HepG2 (cell line): ENCODE measurements around the gene CS. TPM values are rescaled to one million over a fixed set of nuclear protein-coding genes. Genes with fewer than 3 reads are reported as not detected.

Source experiments
- ATAC-seq: fragments of 200-7000 bp; cut with Tn5 transposase; 3 replicates; pipeline ENCODE4 v1.9.1; 2020; ENCODE audit warnings: mild to moderate bottlenecking, moderate library complexity
- BruUV-seq: library from RNA; stranded (reverse); fragments of 400-500 nt; replicated peaks from 2 replicates; lab custom pipeline; 2021; lab: Mats Ljungman, UMichigan
- CTCF ChIA-PET: fragments of 300-600 bp; formaldehyde crosslinking; extraction: SDS; loops from one replicate; lab custom pipeline; 2021; ENCODE audit warnings: low total read pairs, inconsistent platforms, low intra/inter-chr PET ratio; lab: Yijun Ruan, JAX
- POLR2A ChIA-PET: fragments of 350-600 bp; sonication (Branson Sonifier 250); formaldehyde crosslinking; loops from one replicate; lab custom pipeline; 2020; ENCODE audit warnings: antibody characterized with exemption, inconsistent platforms; lab: Yijun Ruan, JAX
- DNase-seq: peaks from one replicate; pipeline ENCODE4 v3.0.0-alpha.2; 2015; ENCODE audit warnings: low spot score
- FAIRE-seq: peaks from 3 replicates; lab custom pipeline; 2011; peaks lifted over from hg19 to GRCh38; lab: Jason Lieb, UNC
- H2AFZ ChIP-seq: one replicate; pipeline ENCODE4 v1.6.1; 2011; ENCODE audit warnings: low read length, inconsistent platforms
- H3K27ac ChIP-seq: fragments of 300-600 bp; 3 replicates; pipeline ENCODE4 v1.8.0; 2011; ENCODE audit warnings: mixed run types, mild to moderate bottlenecking, mixed read lengths, low read length, inconsistent platforms; ENCODE audit not compliant: insufficient read depth; ENCODE audit errors: extremely low read length
- H3K27me3 ChIP-seq, 2 experiments: fragments of 200-600 bp in 1 of 2; 2 replicates in 1 of 2; 3 replicates in 1 of 2; pipeline versions ENCODE4 v1.6.0 to v1.8.0; 2011; ENCODE audit warnings: low read length in 2 of 2, mild to moderate bottlenecking in 2 of 2, moderate library complexity in 2 of 2, inconsistent platforms in 1 of 2; ENCODE audit not compliant: insufficient read depth in 2 of 2, control insufficient read depth in 1 of 2
- H3K36me3 ChIP-seq, 2 experiments: fragments of 200-600 bp in 1 of 2; replicated peaks in 1 of 2; 2 replicates in 1 of 2; 3 replicates in 1 of 2; pipeline versions ENCODE4 v1.5.1 to v1.8.0; 2011; ENCODE audit warnings: low read length in 2 of 2, inconsistent platforms in 1 of 2; ENCODE audit not compliant: insufficient read depth in 2 of 2, control insufficient read depth in 1 of 2
- H3K4me1 ChIP-seq: 2 replicates; pipeline ENCODE4 v1.5.1; 2012; ENCODE audit warnings: low read length, inconsistent platforms; ENCODE audit not compliant: insufficient read depth
- H3K4me2 ChIP-seq: 2 replicates; pipeline ENCODE4 v1.6.0; 2011; ENCODE audit warnings: low read depth, low read length, inconsistent platforms
- H3K4me3 ChIP-seq, 3 experiments: fragments of 200-600 bp in 1 of 3; sonication (generic), shearing (Covaris generic) in 1 of 3; replicated peaks in 1 of 3; 2 replicates each; pipeline ENCODE4 v1.5.1; 2011 to 2016; ENCODE audit warnings: low read length in 3 of 3, inconsistent platforms in 2 of 3, low read depth in 2 of 3, mild to moderate bottlenecking in 2 of 3, control low read depth in 1 of 3, mixed read lengths in 1 of 3; ENCODE audit not compliant: insufficient read depth in 1 of 3
- H3K79me2 ChIP-seq: one replicate; pipeline ENCODE4 v1.6.1; 2011; ENCODE audit warnings: low read length, inconsistent platforms; ENCODE audit not compliant: insufficient read depth
- H3K9ac ChIP-seq: 2 replicates; pipeline ENCODE4 v1.6.0; 2011; ENCODE audit warnings: mild to moderate bottlenecking, low read depth, low read length, inconsistent platforms; ENCODE audit not compliant: insufficient read depth
- H3K9me3 ChIP-seq: 2 replicates; pipeline ENCODE4 v1.5.1; 2012; ENCODE audit warnings: mild to moderate bottlenecking, low read length
- H4K20me1 ChIP-seq: 2 replicates; pipeline ENCODE4 v1.6.0; 2011; ENCODE audit warnings: inconsistent platforms, mild to moderate bottlenecking, low read length, moderate library complexity; ENCODE audit not compliant: insufficient read depth
- CBX1 ChIP-seq: IDR thresholded peaks from one replicate; pipeline ENCODE4 v1.6.1; 2016; ENCODE audit warnings: antibody characterized with exemption, low read depth
- CEBPB ChIP-seq: IDR thresholded peaks from 2 replicates; pipeline ENCODE4 v1.6.1; 2011; ENCODE audit warnings: low read depth, low read length, improper control_type of control experiment, borderline replicate concordance
- GABPB1 ChIP-seq: IDR thresholded peaks from 2 replicates; pipeline ENCODE4 v1.6.1; 2016; ENCODE audit warnings: mild to moderate bottlenecking, missing genetic modification reagents, moderate library complexity, missing compliant biosample characterization
- HCFC1 ChIP-seq: fragments of 150-350 bp; IDR thresholded peaks from 2 replicates; pipeline ENCODE4 v1.6.1; 2014; ENCODE audit warnings: low read depth, low read length
- HNF1B ChIP-seq: sonication (generic); formaldehyde crosslinking; IDR thresholded peaks from 2 replicates; pipeline ENCODE4 v1.5.1; 2020; ENCODE audit warnings: mild to moderate bottlenecking, moderate library complexity, missing genetic modification reagents
- JARID2 ChIP-seq: sonication (generic); formaldehyde crosslinking; IDR thresholded peaks from 2 replicates; pipeline ENCODE4 v1.8.1; 2023; ENCODE audit warnings: missing genetic modification reagents, inconsistent platforms; ENCODE audit not compliant: insufficient replicate concordance
- PAF1 ChIP-seq: IDR thresholded peaks from 2 replicates; pipeline ENCODE4 v1.6.1; 2016; ENCODE audit warnings: missing genetic modification reagents, missing compliant biosample characterization
- REST ChIP-seq, 2 experiments: IDR thresholded peaks; 2 replicates each; pipeline ENCODE4 v1.6.1; 2011 to 2012; ENCODE audit warnings: low read length in 2 of 2, borderline replicate concordance in 1 of 2, low read depth in 1 of 2, mild to moderate bottlenecking in 1 of 2, moderate library complexity in 1 of 2
- SP1 ChIP-seq, 2 experiments: fragments of 450-650 bp in 1 of 2; sonication (generic) in 1 of 2; formaldehyde crosslinking in 1 of 2; IDR thresholded peaks; 2 replicates each; pipeline versions ENCODE4 v1.4.0 to v1.6.1; 2016 to 2020; ENCODE audit warnings: missing genetic modification reagents in 1 of 2
- ZBTB43 ChIP-seq: sonication (generic); formaldehyde crosslinking; conservative IDR thresholded peaks from 2 replicates; pipeline ENCODE4 v1.4.0; 2020; ENCODE audit warnings: missing genetic modification reagents
- ZFX ChIP-seq: sonication (generic); formaldehyde crosslinking; IDR thresholded peaks from 2 replicates; pipeline ENCODE4 v1.4.0; 2020; ENCODE audit warnings: mild to moderate bottlenecking, low read depth, missing genetic modification reagents, moderate library complexity
- ZNF781 ChIP-seq: sonication (generic); formaldehyde crosslinking; IDR thresholded peaks from 2 replicates; pipeline ENCODE4 v1.5.1; 2020; ENCODE audit warnings: borderline replicate concordance, mild to moderate bottlenecking, missing genetic modification reagents; ENCODE audit errors: not compliant biosample characterization
- WGBS: methylation state at CpG from one replicate; pipeline ENCODE4 v1.1.6; 2017; ENCODE audit warnings: low lambda C conversion rate; 5-methylcytosine and 5-hydroxymethylcytosine counted together
- in situ Hi-C: cut with HindIII; loops from 2 replicates; pipeline ENCODE4 v1.10.0; 2017; ENCODE audit warnings: low pct_unique_long_range_greater_than_20kb; ENCODE audit not compliant: extremely low pct_ligation_motif_present
- intact Hi-C: fragments of 100-400 bp; cut with micrococcal nuclease; formaldehyde crosslinking; loops from one replicate; pipeline ENCODE4 v1.10.0; 2022; ENCODE audit not compliant: unreplicated experiment
- polyA plus RNA-seq, 8 experiments: library from polyadenylated mRNA; depleted of rRNA in 3 of 8; stranded (reverse) in 7 of 8; unstranded in 1 of 8; fragments of >200 nt; fragmentation: Illumina TruSeq in 4 of 8; extraction: Trizol in 4 of 8; gene quantifications; 2 replicates each; pipeline versions ENCODE4 v1.2.1 to v1.2.3, GENCODE V29; 2011 to 2016; ENCODE audit warnings: low read depth in 4 of 8, missing spikeins in 1 of 8, mixed read lengths in 1 of 8; ENCODE audit not compliant: insufficient read depth in 1 of 8
- total RNA-seq, 5 experiments: library from RNA; depleted of rRNA; stranded (reverse); fragments of >200 nt; fragmentation: Illumina TruSeq; extraction: Trizol; gene quantifications; 2 replicates each; pipeline ENCODE4 v1.2.3, GENCODE V29; 2016; ENCODE audit warnings: low read depth in 1 of 5
- TF ChIP-seq, protein P1 (sequence below): sonication (generic); formaldehyde crosslinking; IDR thresholded peaks from 2 replicates; pipeline ENCODE4 v1.4.0; 2020; ENCODE audit warnings: missing genetic modification reagents, mild to moderate bottlenecking, borderline replicate concordance

The CS gene
- total and polyA plus RNA-seq, 2 of the 13 experiments (the other 11 are each of a cell fraction or from before 2014, with no cell fraction given) = 173 to 175 TPM

DNA sequence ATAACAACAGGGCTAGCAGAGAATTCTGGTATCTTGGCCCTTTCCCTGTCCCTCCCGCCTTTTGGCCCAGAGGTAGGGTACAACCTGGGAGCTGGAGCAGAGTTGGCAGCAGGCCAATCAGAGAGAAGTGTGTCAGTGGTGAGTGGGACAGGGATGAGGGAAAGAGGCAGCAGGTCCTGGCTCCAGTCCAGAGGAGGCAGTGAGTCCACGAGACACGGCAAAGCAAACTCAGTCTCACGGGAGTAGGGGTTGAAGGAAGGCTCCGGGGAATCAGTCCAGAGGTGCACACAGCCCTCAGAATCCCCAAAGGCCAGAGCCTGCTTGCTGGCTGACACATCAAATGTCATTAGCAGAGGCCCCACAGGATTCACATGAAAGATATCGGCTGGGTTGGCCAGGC, 26.4 kb upstream of the CS start (continued):
- TF ChIP-seq, protein P1, sequence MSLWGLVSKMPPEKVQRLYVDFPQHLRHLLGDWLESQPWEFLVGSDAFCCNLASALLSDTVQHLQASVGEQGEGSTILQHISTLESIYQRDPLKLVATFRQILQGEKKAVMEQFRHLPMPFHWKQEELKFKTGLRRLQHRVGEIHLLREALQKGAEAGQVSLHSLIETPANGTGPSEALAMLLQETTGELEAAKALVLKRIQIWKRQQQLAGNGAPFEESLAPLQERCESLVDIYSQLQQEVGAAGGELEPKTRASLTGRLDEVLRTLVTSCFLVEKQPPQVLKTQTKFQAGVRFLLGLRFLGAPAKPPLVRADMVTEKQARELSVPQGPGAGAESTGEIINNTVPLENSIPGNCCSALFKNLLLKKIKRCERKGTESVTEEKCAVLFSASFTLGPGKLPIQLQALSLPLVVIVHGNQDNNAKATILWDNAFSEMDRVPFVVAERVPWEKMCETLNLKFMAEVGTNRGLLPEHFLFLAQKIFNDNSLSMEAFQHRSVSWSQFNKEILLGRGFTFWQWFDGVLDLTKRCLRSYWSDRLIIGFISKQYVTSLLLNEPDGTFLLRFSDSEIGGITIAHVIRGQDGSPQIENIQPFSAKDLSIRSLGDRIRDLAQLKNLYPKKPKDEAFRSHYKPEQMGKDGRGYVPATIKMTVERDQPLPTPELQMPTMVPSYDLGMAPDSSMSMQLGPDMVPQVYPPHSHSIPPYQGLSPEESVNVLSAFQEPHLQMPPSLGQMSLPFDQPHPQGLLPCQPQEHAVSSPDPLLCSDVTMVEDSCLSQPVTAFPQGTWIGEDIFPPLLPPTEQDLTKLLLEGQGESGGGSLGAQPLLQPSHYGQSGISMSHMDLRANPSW (CRISPR knock-in tag) = no peak

DNA sequence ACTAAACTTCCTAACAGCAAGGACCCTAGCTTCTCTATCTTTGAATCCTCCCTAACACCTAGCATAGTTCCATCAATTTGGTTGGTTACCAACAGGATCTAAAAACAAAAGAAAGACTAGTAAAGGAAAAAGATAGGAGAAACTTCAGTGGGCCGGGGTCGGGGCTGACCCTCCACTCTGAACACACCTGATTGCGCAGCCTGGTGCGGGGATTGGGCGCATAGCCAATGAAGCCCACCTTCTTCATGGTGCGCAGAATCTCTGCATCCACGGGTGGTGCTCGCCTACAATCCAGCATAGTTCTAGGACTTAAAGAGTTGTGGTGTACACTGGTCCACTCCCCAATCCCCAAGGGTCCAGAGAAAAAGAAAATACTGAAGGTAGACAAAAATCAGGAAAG, 26.0 kb upstream of the CS start:
- no peaks in the 10 kb centered on the region for H3K27me3 ChIP-seq
- peaks cover 22 to 58% of the 10 kb centered on the region in 2 experiments; a peak in 4 of 5 replicates for H3K36me3 ChIP-seq
- H4K20me1 ChIP-seq = no peaks in the 10 kb centered on the region
- FAIRE-seq (no peak), ATAC-seq (no peak), DNase-seq (no peak)
- H3K4me3 ChIP-seq = no peak overlapping the region
- intact Hi-C loops = no loop called here
- in situ Hi-C loops = no loop called here
- no peaks in the 10 kb centered on the region for H3K9me3 ChIP-seq
- no peak overlapping the region for H3K4me2 ChIP-seq
- WGBS = 99% methylated on average over 8 of the region's 8 CpGs
- no peaks in the 10 kb centered on the region for H3K79me2 ChIP-seq
- H3K9ac ChIP-seq = no peak overlapping the region
- POLR2A ChIA-PET = interaction anchor here (0.9 kb wide), 1 partner anchor 10 kb away, joined by 3 read pairs; the partner anchor contains the start of gene CNPY2
- no peak overlapping the region for H3K27ac ChIP-seq
- no TSS peak for BruUV-seq
- peaks cover 15% of the 10 kb centered on the region for H3K4me1 ChIP-seq
- CTCF ChIA-PET = no interaction called here
- no peak overlapping the region for H2AFZ ChIP-seq
- TF ChIP-seq ZBTB43 (CRISPR knock-in tag) (no peak), PAF1 (no peak), HCFC1 (no peak), ZNF781 (no peak), REST (IDR thresholded peaks at IDR 0.05; ENCODE audit: borderline replicate concordance in 1 of 2, low read depth in 1 of 2, low read length in 2 of 2) (no peak), CBX1 (no peak), GABPB1 (CRISPR knock-in tag) (no peak), HNF1B (CRISPR knock-in tag) (no peak), JARID2 (CRISPR knock-in tag) (no peak), SP1 (IDR thresholded peaks at IDR 0.05) (no peak), SP1 (CRISPR knock-in tag; IDR thresholded peaks at IDR 0.05) (no peak), ZFX (CRISPR knock-in tag) (no peak), CEBPB (no peak)
